Kidney capillary endothelial cell (primary cell): ENCODE data around the gene EPB41L4A.
"Not testable (repeated sequence)": the region's sequence is repeated elsewhere in the genome, so short reads cannot be mapped to it uniquely, and the experiment has no call there.

ENCODE experiments used
- DNase-seq: peaks from one replicate; pipeline ENCODE4 v3.0.0-alpha.2; 2018; ENCODE audit warnings: low spot score

Gene EPB41L4A

GRCh38 chr5:112397690-112398089, 21.4 kb downstream of the EPB41L4A start:
- no peak for DNase-seq

- DNase-seq: no peak
Observed at GRCh38 chr5:112396430-112396829, 22.6 kb downstream of the EPB41L4A start.

- DNase-seq: not testable (repeated sequence)
Observed at GRCh38 chr5:112395299-112395698, 23.8 kb downstream of the EPB41L4A start.

- DNase-seq: no peak
Observed at GRCh38 chr5:112390327-112390726, 28.8 kb downstream of the EPB41L4A start.

GRCh38 chr5:112388739-112389138, 30.3 kb downstream of the EPB41L4A start:
- no peak for DNase-seq

GRCh38 chr5:112388074-112388473, 31.0 kb downstream of the EPB41L4A start:
- DNase-seq: no peak

- no peak for DNase-seq
Observed at GRCh38 chr5:112386766-112387165, 32.3 kb downstream of the EPB41L4A start.

GRCh38 chr5:112385969-112386368, 33.1 kb downstream of the EPB41L4A start:
- no peak for DNase-seq

- DNase-seq: no peak
Observed at GRCh38 chr5:112385566-112385965, 33.5 kb downstream of the EPB41L4A start.

- DNase-seq: no peak
Observed at GRCh38 chr5:112384523-112384922, 34.6 kb downstream of the EPB41L4A start.

- DNase-seq: no peak
Observed at GRCh38 chr5:112382886-112383285, 36.2 kb downstream of the EPB41L4A start.

- no peak for DNase-seq
Observed at GRCh38 chr5:112381521-112381920, 37.6 kb downstream of the EPB41L4A start.

GRCh38 chr5:112379542-112380325, 39.3 kb downstream of the EPB41L4A start:
- DNase-seq: no peak

GRCh38 chr5:112374818-112375217, 44.3 kb downstream of the EPB41L4A start:
- no peak for DNase-seq

- DNase-seq: no peak
Observed at GRCh38 chr5:112374356-112374755, 44.7 kb downstream of the EPB41L4A start.

- DNase-seq: no peak
Observed at GRCh38 chr5:112373885-112374284, 45.2 kb downstream of the EPB41L4A start.

- DNase-seq: no peak
Observed at GRCh38 chr5:112372543-112372942, 46.5 kb downstream of the EPB41L4A start.

GRCh38 chr5:112371067-112371466, 48.0 kb downstream of the EPB41L4A start:
- no peak for DNase-seq

- DNase-seq: no peak
Observed at GRCh38 chr5:112367400-112367799, 51.7 kb downstream of the EPB41L4A start.

- DNase-seq: no peak
Observed at GRCh38 chr5:112366987-112367386, 52.1 kb downstream of the EPB41L4A start.

GRCh38 chr5:112360740-112361139, 58.3 kb downstream of the EPB41L4A start:
- not testable (repeated sequence) for DNase-seq

- no peak for DNase-seq
Observed at GRCh38 chr5:112356178-112356956, 62.7 kb downstream of the EPB41L4A start.

GRCh38 chr5:112355058-112355685, 63.9 kb downstream of the EPB41L4A start:
- DNase-seq: no peak
